ENCODE measurements around the gene CHRND.

CHRND gene

DNA sequence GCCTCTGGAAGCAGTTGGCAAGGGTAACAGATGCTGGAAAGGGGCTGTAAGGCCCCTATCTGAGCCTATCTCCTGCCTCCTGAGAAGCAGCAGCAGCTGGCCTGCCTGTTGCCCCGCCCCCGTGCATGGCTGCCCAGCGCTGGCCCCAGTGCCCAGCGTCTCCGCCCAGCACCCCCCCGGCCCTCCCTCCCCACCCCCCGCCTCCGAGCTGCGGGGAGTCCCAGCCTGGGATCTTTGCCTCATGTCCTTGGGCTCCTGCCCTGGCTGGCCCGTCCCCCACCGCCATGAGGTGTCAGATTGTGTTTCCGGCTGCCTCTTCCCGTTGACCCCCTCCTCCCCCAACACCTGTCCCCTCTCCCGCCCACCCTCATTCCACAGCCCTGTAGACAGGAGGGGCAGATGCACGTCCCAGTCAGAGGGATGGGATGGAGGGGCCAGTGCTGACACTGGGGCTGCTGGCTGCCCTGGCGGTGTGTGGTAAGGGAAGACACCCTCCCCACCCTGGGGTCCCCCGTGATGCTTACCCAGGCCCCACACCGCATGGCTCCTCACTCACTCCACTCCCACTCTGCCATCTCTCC lies at the start of gene CHRND:
TSS of gene CHRND (plus strand) at position 370 of the 581 bp plus-strand sequence. CDS start at position 426, 56 bp downstream.
- no peak for DNase-seq (ENCODE audit: low read depth in 2 of 2)

GRCh38 chr2:232476791-232477190 lies 49.2 kb upstream of the CHRND start:
- no peak for DNase-seq (ENCODE audit: low read depth in 2 of 2)

GRCh38 chr2:232477751-232478510 lies 48.0 kb upstream of the CHRND start:
- DNase-seq (ENCODE audit: low read depth in 2 of 2), result no peak

GRCh38 chr2:232478571-232479340 lies 47.2 kb upstream of the CHRND start:
- DNase-seq (ENCODE audit: low read depth in 2 of 2), result no peak

GRCh38 chr2:232479341-232480200 lies 46.4 kb upstream of the CHRND start:
- no peak for DNase-seq (ENCODE audit: low read depth in 2 of 2)

DNA sequence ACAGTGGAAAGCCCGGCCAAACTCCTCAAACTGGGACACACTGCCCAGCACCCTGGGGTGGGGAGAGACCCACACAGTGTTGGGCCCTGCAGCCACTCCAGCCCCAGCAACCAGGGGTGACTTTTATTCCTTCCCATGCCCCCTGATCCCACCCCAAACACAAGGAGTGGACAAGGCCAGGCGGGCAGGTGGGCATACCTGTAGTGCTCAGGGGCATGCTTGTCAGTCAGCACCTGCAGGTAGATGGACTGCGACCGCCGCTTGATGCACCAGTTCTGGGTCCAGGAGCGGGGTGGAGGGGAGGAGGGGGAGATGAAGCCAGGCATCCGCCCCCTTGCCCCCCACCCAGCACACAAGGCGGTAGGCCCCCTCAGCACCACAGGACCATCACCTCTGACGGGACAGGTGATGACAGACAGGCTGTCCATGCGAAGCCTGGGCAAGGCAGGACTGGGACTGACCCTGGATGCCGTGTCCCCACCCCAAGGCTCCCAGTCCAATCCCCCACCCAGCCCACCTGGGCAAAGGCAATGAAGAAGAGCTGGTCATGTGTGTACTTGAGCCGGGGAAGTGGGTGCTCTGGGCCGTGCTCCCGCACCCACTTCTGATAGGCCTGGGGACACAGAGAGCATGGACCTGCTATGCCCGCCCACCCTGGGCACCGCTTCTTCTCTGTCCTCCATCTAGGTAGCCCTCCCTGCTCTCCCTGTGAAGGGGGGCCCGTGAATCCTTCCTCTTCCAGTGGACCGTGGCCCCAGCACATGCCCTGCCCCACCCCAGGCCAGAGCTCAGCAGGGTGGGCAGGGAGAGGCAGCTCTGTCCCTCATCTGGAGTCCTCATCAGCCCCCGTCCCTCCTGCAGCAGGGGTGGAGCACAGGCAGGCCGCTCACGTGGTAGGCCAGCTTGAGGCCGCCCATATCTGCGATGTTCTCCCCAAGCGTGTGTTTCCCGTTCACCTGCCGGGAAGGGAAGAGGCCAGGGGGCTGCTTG lies 45.5 kb upstream of the CHRND start:
- DNase-seq (ENCODE audit: low read depth in 2 of 2), result no peak

DNA sequence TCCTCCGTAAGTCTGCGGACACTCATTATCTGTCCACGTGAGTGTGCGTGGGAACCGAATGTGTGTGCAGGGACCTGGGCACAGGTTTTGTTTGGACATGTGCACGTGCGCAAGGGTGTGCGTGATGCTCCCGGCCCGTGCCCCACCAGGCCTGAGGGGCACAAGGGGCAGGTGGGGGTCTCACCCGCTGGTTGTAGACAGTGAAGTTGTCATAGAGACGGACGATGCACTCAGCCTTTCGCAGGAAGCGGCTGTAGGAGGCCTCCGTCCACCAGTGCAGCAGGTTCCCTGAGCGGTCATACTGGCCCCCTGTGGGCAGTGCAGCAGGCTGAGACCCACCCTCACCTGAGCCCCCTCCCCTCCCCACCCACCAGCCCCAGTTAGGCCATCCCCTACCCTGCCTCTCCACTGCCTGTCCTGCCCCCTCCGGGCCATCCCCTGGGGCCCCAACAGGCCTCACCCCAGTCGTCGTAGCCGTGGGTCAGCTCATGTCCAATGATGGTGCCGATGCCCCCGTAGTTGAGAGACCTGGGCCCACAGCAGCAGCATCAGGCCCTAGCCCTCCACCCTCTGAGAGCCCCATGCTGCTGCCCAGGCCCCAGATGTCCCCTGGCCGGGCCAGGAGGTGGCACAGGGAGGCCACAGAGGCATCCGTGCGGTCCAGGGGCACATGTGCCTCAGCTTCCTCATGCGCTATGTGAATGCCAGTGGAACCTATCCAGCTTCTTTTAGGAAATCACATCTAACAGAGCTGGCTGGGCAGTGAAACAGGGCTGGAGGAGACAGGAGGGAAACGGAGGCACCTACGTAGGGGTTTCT lies 44.4 kb upstream of the CHRND start:
- DNase-seq (ENCODE audit: low read depth in 2 of 2), result no peak

DNA sequence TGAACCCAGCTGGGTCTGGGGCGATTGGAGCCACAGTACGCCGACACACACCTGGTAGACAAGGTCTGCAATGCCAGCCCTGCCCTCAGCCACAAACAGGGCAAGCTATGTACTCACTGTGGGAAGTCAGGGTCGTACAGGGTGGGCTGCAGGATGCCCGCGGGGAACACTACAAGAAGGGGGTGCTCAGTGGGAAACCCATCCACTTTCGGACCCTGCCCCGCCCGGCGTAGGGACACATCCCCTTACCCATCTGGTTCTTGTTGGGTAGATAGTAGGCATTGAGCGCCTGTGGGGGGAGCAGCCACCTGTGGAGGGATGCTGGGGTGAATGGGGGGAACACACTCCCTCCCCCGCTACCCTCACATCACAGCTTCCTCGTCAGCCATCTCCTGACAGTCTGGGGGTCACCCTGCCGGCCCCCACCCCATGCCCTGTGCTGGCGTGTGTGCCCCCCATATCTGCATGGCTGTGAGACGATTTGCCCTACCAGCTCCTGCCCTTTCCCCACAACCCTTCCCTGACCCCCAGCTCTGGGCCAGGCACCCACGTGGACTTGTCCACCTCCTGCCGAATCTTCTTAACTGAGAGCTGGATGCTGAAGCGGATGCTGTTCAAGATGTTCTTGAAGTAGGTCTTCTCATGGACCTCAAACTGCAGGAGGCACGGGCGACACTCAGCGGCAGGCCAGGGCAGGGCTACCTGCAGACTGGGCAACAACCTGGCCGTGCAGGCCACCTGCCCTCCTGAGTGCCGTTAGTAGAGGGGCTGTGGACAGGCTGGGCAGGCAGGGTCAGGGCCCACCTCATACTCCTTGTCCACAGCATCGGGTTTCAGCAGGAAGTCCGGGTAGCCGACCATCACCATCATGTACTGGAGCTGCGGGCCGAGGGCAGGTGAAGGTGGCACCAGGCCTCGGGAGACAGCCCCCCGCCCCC lies 43.4 kb upstream of the CHRND start:
- no peak for DNase-seq (ENCODE audit: low read depth in 2 of 2)

DNA sequence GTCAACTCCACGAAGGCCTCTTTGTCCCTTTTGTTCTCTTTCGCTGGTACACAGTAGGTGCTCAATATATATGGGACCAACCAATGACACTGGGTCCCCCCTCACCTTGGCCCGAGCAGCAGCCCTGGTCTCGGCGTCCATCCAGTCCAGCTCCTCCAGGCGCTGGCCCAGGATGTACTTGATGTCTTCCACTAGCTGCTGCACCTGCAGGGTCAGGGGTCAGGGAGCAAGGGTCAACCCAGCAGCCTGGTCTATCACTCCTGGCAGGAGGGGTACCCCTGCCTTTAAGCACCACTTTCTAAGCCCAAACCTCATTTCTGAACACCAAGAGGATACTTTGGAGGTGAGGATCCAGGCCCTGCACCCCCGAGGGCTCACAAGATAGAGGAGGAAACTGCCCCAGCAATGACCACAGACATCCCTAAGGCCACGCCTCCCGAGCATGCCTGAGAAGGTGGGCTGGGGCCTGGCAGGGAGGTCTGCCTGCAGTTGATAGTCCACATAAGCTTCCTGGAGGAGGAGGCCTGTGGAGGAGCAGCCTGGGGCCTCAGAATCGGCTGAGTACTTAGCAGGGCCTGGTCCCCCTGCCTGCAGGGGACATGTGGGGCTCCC lies 42.5 kb upstream of the CHRND start:
- DNase-seq (ENCODE audit: low read depth in 2 of 2), result no peak

- DNase-seq (ENCODE audit: low read depth in 2 of 2), result no peak
Measured at GRCh38 chr2:232483923-232484627, 41.9 kb upstream of the CHRND start.

DNA sequence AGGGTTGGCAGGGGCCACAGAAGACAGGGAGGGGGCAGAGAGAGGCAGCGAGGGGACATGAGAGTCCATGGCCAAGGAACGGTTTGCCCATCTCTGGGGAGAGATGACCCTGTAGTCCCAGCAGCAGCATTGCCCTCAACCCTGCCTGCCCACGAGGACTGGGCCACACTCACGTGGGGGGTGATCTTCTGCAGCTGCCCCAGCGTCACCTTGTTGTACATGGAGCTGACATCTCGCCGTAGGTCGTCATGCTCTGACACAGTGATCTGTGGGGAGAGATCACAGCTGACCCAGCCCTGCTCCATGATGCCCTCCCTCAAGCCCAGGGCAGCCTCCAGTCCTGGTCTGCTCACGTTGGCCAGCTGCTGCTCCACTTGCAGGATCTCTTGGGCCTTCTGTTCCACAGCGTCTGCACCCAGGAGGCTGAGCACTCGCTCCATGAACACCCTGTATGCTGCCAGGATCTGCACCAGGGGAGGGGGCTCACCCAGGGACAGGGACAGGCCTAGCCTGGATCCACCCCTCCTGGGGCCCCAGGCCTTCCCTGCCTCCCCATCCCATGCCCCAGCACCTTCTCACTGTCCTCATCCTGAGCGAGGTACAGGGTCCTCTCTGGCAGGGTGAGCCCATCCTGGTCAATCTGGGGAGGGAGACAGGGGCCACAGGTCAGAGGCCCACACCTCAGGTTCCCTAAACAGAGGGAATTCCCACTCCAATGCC lies 41.2 kb upstream of the CHRND start:
- no peak for DNase-seq (ENCODE audit: low read depth in 2 of 2)

DNA sequence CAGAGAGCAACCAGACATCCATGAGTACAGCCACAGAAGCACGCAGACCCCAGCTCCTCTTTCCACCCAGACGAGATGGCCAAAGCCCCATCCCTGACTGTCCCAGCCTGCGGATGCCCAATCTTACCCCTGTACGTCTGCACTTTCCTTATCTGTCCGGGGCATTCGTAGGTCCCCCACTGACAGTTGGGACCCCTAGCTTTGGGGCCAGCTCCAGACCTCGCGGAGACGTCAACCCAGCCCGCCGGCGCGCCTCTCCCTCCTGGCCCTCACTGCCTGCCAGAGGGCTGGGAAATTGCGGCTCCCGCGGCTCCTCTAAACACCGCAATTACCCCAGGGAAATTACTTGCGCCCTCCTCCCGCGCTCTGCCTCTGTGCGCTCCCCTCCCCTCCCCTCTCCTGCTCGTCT lies 40.6 kb upstream of the CHRND start:
- no peak for DNase-seq (ENCODE audit: low read depth in 2 of 2)

GRCh38 chr2:232485757-232486557 lies 40.0 kb upstream of the CHRND start:
- DNase-seq (ENCODE audit: low read depth in 2 of 2), result no peak

- no peak for DNase-seq (ENCODE audit: low read depth in 2 of 2)
Measured at GRCh38 chr2:232486558-232487384, 39.2 kb upstream of the CHRND start.

All from activated CD4-positive, alpha-beta T cell treated with anti-CD3 and anti-CD28 coated beads for 24 hours (primary cell).